Lower leg skin (tissue), 3 donors: Measurements from ENCODE around the gene UBA3.

ENCODE experiments used
- POLR2A ChIP-seq, 2 donors: fragments of 450-650 bp; IDR thresholded peaks; one replicate each; pipeline ENCODE4 v1.6.1; 2016 to 2017; ENCODE audit warnings: antibody characterized with exemption in 2 of 2, mild to moderate bottlenecking in 1 of 2, moderate library complexity in 1 of 2
- TF ChIP-seq, protein P1 (sequence below), 3 donors: fragments of 450-650 bp; IDR thresholded peaks; one replicate each; pipeline ENCODE4 v1.5.1; 2016; ENCODE audit warnings: antibody characterized with exemption in 3 of 3, mild to moderate bottlenecking in 3 of 3, moderate library complexity in 2 of 3

DNA sequence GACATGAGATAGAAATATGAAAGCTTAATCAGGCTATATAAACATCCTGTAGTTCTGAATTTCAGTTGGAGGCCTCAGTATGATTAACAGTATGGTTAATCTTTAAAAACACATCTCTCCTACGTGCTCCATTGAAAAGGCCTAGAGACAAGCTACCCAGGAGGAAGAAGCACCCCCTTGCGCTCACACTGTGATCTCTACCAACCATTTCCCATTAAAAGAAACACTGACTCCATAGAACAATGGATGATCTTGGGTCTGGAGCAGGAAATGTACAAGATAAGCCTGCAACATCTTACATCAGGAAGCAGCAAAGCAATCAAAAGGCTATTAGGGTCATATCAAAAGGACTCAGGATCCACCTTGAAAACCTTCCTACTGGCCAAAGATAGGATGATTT, 63.3 kb downstream of the UBA3 start:
- TF ChIP-seq, protein P1, sequence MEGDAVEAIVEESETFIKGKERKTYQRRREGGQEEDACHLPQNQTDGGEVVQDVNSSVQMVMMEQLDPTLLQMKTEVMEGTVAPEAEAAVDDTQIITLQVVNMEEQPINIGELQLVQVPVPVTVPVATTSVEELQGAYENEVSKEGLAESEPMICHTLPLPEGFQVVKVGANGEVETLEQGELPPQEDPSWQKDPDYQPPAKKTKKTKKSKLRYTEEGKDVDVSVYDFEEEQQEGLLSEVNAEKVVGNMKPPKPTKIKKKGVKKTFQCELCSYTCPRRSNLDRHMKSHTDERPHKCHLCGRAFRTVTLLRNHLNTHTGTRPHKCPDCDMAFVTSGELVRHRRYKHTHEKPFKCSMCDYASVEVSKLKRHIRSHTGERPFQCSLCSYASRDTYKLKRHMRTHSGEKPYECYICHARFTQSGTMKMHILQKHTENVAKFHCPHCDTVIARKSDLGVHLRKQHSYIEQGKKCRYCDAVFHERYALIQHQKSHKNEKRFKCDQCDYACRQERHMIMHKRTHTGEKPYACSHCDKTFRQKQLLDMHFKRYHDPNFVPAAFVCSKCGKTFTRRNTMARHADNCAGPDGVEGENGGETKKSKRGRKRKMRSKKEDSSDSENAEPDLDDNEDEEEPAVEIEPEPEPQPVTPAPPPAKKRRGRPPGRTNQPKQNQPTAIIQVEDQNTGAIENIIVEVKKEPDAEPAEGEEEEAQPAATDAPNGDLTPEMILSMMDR (IDR thresholded peaks at IDR 0.05): no peak
- no peak for TF ChIP-seq POLR2A (IDR thresholded peaks at IDR 0.05)
